Dendritic cell treated with granulocyte-macrophage colony-stimulating factor and Interleukin-4, amounts not matched to agents 40 ng/mL and 50 ng/mL, for 4 days (primary cell): Measurements from ENCODE around the gene POLA2.
"Not testable (repeated sequence)": the region's sequence is repeated elsewhere in the genome, so short reads cannot be mapped to it uniquely, and the experiment has no call there.

Source experiments
- H3K27ac Mint-ChIP-seq: one replicate; pipeline ENCODE4 v1.8.0; 2022; ENCODE audit warnings: mild to moderate bottlenecking, mixed read lengths
- H3K27me3 Mint-ChIP-seq: one replicate; pipeline ENCODE4 v1.8.0; 2022; ENCODE audit warnings: mild to moderate bottlenecking, mixed read lengths
- H3K36me3 Mint-ChIP-seq: one replicate; pipeline ENCODE4 v1.8.0; 2022; ENCODE audit warnings: low read depth, mixed read lengths
- H3K4me1 Mint-ChIP-seq: one replicate; pipeline ENCODE4 v1.8.0; 2022; ENCODE audit warnings: low read depth, mixed read lengths
- H3K4me3 Mint-ChIP-seq: one replicate; pipeline ENCODE4 v1.8.0; 2022; ENCODE audit warnings: mild to moderate bottlenecking, moderate library complexity, mixed read lengths
- H3K9me3 Mint-ChIP-seq: one replicate; pipeline ENCODE4 v1.8.0; 2022; ENCODE audit warnings: mixed read lengths
- intact Hi-C: fragments of 100-400 bp; cut with micrococcal nuclease; formaldehyde crosslinking; loops from one replicate; pipeline ENCODE4 v1.15.0; 2022

POLA2 gene

DNA sequence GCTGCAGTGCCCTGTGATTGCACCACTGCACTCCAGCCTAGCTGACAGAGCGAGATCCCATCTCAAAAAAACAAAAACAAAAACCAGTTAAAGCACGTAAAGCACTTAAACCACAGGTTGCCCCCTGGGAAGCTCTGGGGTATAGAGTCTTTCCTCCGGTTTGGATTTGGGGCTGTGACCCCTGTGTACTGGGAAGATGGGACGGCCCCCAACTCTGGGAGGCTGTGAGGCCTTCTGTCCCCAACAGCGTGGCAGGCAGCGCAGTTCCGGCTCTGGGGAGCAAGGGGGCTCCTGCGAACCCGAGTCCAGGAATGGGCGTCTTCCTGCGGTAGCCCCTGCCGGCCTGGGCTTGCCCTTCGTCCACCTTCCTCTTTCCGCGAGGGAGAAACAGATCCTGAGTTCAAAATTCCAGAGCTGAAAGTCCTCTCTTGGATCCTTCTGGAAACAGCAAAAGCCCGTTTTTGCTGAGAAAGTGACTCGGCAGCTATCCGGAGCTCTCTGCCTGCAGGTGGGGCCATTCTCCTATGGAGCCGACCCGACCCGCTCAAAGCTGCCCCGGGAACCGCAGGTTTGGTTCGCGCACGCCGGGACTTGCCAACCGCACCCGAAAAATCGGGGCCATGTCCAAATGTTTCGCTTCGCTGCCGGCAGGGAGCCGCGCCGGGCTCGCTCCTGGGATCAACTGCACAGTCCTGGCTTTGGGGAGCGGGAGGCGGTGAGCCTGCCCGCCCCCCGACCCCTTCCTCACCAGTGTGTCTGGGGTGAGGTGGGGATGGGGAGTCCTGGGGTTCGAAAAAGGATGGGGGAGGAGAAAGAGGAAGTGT, 36.3 kb upstream of the POLA2 start:
- H3K27me3 Mint-ChIP-seq: peaks cover 3% of the 10 kb centered on the region
- H3K4me1 Mint-ChIP-seq: peaks cover 42% of the 10 kb centered on the region
- peak overlapping the region; percentile 82 for H3K27ac Mint-ChIP-seq
- intact Hi-C loops: no loop called here
- H3K36me3 Mint-ChIP-seq: no peaks in the 10 kb centered on the region
- peak overlapping the region; percentile 92 for H3K4me3 Mint-ChIP-seq
- no peaks in the 10 kb centered on the region for H3K9me3 Mint-ChIP-seq

DNA sequence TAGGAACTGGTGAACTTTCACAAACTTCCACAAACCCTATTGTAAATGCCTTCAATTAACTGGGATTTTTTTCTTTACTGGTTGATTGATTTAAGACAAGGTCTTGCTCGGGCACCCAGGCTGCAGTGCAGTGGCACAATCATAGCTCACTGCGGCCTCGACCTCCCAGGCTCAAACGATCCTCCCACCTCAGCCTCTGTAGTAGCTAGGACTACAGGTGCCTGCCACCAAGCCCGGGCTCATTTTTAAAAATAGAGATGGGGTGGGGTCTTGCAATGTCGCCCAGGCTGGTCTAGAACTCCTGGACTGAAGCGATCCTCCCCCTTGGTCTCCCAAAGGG, 35.7 kb upstream of the POLA2 start:
- Mint-ChIP-seq H3K4me3 (peak overlapping the region; percentile 92), H3K27ac (peak overlapping the region; percentile 82), H3K4me1 (peaks cover 42% of the 10 kb centered on the region), H3K9me3 (no peaks in the 10 kb centered on the region), H3K27me3 (peaks cover 3% of the 10 kb centered on the region), H3K36me3 (no peaks in the 10 kb centered on the region)
- intact Hi-C loops: no loop called here

DNA sequence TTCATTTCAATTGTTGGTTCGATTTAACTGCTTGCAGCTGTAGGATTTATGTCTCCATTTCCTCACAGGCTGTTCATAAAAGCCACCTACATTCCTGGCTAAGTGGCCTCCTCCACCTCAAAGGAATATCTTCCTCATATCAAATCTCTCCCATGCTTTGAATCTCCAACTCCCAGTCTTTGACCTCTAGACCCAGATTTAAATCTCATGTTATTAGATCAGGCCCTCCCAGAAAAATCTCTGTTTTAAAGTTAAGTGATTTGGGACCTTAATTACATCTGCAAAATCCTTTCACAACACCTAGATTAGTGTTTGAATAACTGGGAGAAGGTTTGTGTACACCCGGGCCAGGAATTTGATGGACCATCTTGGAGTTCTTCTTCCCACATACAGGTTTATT, 33.9 kb upstream of the POLA2 start:
- Mint-ChIP-seq H3K9me3 (no peaks in the 10 kb centered on the region), H3K4me1 (peaks cover 33% of the 10 kb centered on the region), H3K27ac (no peak overlapping the region), H3K4me3 (no peak overlapping the region), H3K36me3 (no peaks in the 10 kb centered on the region), H3K27me3 (peaks cover 3% of the 10 kb centered on the region)
- intact Hi-C loops: no loop called here

DNA sequence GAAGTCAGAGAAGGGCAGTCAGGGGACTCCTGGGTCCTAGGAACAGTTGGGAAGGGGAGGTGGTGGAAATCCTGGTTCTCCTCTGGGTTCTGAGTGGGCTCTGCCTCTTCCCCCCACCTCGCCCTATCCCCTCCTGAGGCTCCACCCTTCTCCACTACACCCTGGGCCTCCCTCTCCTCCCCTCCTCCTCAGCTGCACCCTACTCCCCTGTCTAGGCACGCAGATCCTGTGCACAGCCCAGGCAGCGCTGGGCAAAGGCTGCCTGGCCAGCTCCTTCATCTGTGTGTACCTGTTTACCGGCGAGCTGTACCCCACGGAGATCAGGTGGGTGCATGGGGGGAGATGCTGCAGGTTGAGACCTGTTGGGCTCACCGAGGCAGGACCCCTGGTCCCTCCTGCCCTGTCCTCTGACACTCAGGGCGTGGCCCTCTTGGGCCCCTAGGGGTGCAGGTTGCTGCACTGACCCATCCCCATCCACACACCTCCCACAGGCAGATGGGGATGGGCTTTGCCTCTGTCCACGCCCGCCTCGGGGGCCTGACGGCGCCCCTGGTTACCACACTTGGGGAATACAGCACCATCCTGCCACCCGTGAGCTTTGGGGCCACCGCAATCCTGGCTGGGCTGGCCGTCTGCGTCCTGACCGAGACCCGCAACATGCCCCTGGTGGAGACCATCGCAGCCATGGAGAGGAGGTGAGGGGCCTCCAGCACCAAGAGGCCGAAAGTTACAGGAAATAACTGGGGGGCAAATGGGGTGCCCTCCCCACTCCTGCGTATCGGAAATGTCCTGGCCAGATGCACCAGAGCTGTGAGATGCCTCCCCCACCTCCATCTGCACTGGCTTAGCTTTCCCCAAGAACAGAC, 25.3 kb upstream of the POLA2 start:
- Mint-ChIP-seq H3K27ac (no peak overlapping the region), H3K9me3 (peaks cover under 1% of the 10 kb centered on the region), H3K27me3 (peaks cover 1% of the 10 kb centered on the region), H3K36me3 (no peaks in the 10 kb centered on the region), H3K4me1 (no peaks in the 10 kb centered on the region), H3K4me3 (no peak overlapping the region)
- intact Hi-C loops: no loop called here

DNA sequence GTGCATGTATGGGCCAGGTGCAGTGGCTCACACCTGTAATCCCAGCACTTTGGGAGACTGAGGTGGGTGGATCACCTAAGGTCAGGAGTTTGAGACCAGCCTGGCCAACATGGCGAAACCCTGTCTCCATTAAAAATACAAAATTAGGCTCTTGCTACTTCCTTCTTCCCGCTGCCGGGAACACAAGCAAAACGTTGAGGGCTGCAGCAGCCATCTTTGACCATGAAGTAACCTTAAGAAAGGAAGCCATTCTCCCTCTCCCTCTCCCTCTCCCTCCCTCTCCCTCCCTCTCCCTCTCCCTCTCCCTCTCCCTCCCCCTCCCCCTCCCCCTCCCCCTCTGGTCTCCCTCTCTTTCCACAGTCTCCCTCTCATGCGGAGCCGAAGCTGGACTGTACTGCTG, 23.5 kb upstream of the POLA2 start:
- intact Hi-C loops, H3K36me3 Mint-ChIP-seq, H3K4me3 Mint-ChIP-seq: not testable (repeated sequence)

DNA sequence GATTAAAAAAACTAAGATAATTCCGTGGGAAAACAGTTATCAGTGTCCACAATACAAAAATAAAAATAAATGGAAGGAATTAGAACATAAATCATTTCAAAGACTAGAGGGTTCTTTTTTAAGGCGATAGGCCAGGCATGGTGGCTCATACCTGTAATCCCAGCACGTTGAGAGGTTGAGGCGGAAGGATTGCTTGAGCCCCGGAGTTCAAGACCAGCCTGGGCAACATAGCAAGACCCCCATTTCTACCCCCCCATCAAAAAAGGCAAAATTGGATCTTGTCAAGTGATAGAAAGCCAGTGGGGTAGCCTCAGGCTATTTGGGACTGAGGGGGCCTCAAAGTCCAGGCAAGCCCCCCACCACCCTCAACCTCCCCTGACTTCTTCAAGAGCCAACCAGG, 20.6 kb upstream of the POLA2 start:
- peaks cover 4% of the 10 kb centered on the region for H3K36me3 Mint-ChIP-seq
- no peaks in the 10 kb centered on the region for H3K4me1 Mint-ChIP-seq
- H3K9me3 Mint-ChIP-seq: peaks cover 19% of the 10 kb centered on the region
- intact Hi-C loops: no loop called here
- H3K27me3 Mint-ChIP-seq: no peaks in the 10 kb centered on the region
- H3K4me3 Mint-ChIP-seq: no peak overlapping the region
- H3K27ac Mint-ChIP-seq: no peak overlapping the region

More for the DNA sequence above, 23.5 kb upstream of the POLA2 start:
- H3K9me3 Mint-ChIP-seq: peaks cover 19% of the 10 kb centered on the region
- not testable (repeated sequence) for H3K4me1 Mint-ChIP-seq, H3K27ac Mint-ChIP-seq, H3K27me3 Mint-ChIP-seq

DNA sequence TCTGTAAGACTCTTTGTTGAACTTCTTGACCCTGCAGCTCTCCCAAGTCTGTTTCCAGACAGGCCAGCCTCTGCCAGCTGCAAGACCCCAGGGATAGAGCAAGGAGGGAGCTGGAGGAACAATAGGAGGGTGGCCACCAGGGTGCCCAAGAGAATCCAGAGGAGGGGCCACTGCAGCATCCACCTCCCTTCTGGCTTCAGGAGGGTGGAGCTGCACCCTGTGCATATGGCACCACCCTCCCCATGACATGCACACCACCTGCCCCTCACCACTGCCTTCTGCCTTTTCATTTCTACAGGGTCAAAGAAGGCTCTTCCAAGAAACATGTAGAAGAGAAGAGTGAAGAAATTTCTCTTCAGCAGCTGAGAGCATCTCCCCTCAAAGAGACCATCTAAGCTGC, 20.1 kb upstream of the POLA2 start:
- H3K36me3 Mint-ChIP-seq: peaks cover 4% of the 10 kb centered on the region
- intact Hi-C loops: no loop called here
- no peaks in the 10 kb centered on the region for H3K27me3 Mint-ChIP-seq
- no peaks in the 10 kb centered on the region for H3K4me1 Mint-ChIP-seq
- H3K4me3 Mint-ChIP-seq: no peak overlapping the region
- no peak overlapping the region for H3K27ac Mint-ChIP-seq
- peaks cover 19% of the 10 kb centered on the region for H3K9me3 Mint-ChIP-seq

DNA sequence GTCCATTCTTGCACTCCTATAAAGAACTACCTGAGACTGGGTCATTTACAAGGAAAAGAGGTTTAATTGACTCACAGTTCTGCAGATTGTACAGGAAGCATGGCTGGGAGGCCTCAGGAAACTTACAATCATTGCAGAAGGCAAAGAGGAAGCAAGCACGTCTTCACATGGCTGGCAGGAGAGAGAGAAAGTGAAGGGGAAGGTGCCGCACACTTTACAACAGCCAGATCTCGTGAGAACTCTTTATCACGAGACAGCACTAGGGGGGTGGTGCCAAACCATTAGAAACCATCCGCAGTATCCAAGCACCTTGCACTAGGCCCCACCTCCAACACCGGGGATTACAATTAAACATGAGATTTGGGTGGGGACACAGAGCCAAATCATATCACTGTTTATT, 19.4 kb upstream of the POLA2 start:
- Mint-ChIP-seq H3K4me1 (no peaks in the 10 kb centered on the region), H3K27ac (no peak overlapping the region), H3K27me3 (no peaks in the 10 kb centered on the region), H3K4me3 (no peak overlapping the region), H3K36me3 (peaks cover 4% of the 10 kb centered on the region), H3K9me3 (peaks cover 19% of the 10 kb centered on the region)
- intact Hi-C loops: no loop called here

DNA sequence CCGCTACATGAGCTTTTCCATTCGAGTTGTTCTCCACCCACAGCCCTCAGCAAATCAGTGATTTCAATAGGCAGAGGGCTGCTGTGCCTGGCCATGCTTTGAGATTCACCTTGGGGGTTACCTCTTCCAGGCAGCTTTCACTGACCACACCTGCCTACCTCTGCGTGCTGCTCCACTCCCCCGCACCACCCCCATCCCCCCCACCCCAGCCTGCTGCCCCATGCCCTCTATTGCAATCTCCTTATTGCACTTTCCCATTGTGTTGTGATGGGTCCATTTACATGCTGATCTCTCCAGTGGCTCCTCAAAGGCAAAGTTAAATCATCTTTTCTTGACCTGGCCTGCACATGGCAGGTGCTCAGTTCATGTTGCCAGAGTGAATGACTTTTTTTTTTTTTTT, 18.0 kb upstream of the POLA2 start:
- Mint-ChIP-seq H3K9me3 (peaks cover 19% of the 10 kb centered on the region), H3K4me3 (no peak overlapping the region), H3K27ac (no peak overlapping the region), H3K36me3 (peaks cover 4% of the 10 kb centered on the region), H3K4me1 (no peaks in the 10 kb centered on the region), H3K27me3 (no peaks in the 10 kb centered on the region)
- intact Hi-C loops: no loop called here

DNA sequence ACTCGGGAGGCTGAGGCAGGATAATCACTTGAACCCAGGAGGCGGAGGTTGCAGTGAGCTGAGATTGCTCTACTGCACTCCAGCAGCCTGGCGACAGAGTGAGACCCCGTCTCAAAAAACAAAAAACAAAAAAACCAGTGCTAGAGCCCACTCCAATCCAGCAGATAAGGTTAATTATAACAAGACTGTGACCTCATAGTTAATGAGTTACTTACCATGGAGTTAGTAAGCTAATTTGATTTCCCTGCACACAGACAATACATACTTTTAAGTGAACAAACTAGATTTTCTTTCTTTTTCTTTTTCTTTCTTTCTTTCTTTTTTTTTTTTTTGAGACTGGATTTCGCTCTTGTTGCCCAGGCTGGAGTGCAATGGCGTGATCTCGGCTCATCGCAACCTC, 16.7 kb upstream of the POLA2 start:
- peaks cover 19% of the 10 kb centered on the region for H3K9me3 Mint-ChIP-seq
- H3K4me3 Mint-ChIP-seq, H3K4me1 Mint-ChIP-seq, intact Hi-C loops, H3K36me3 Mint-ChIP-seq, H3K27me3 Mint-ChIP-seq, H3K27ac Mint-ChIP-seq: not testable (repeated sequence)

DNA sequence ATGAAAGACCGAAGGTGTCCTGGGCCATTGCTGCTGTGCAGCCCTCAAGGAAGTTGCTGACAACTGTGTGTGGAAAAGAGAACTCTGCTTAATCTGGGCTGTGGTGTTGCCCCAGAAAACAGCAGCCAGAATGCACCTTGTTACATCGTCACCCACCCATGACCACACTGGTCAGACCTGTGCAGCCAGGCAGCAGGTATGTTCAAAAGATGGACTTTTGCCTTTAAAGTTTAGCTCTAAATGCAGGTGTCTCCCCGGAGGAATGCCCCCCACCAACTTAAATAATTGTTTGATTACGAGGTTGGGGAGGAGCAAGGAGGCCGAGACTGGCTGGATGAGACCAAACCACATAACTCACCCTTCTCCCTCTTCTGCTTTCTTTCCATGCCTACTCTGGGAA, 15.3 kb upstream of the POLA2 start:
- Mint-ChIP-seq H3K4me1 (no peaks in the 10 kb centered on the region), H3K9me3 (peaks cover 17% of the 10 kb centered on the region), H3K27me3 (no peaks in the 10 kb centered on the region), H3K36me3 (peaks cover 4% of the 10 kb centered on the region), H3K4me3 (no peak overlapping the region), H3K27ac (no peak overlapping the region)
- intact Hi-C loops: no loop called here

DNA sequence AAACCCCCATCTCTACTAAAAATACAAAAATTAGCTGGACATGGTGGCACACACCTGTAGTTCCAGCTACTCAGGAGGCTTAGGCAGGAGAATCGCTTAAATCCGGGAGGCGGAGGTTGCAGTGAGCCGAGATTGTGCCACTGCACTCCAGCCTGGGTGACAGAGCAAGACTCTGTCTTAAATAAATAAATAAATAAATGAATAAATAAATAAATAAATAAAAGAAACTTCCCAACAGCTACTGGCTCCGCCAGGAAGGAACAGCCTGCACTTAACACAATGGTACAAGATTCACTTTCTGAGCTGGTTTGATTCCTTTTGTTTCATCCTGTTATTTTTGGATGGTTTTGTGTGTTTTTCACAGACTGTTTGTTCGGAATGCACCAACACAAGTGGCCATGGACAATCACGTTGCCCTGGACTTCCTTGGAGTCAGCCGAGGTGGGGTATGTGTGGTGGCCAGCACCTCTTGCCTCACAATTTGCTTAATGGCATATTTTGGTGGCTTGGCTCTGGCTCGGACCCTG, 13.5 kb upstream of the POLA2 start:
- H3K4me1 Mint-ChIP-seq, H3K27me3 Mint-ChIP-seq, intact Hi-C loops, H3K9me3 Mint-ChIP-seq, H3K27ac Mint-ChIP-seq, H3K36me3 Mint-ChIP-seq, H3K4me3 Mint-ChIP-seq: not testable (repeated sequence)

DNA sequence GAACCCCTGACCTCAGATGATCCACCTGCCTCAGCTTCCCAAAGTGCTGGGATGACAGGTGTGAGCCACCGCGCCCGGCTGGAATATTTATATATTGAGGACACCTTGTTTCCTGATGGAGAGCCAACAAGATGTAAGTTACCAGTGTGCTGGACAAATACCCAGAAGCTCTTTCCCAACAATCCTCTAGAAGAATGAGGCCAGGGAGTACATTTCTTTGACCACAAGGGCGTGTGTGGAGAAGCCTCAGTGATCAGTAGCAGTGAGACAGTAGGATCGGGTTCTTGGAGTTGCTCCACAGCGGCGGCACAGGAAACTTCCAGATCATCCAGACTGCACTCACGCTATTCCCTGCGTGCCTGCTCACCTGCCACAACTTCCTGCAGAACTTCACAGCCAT, 10.3 kb upstream of the POLA2 start:
- intact Hi-C loops: loop anchor here (5.0 to 10.0 kb wide), 2 partner anchors 49 to 137 kb away; partner anchors contain the start of genes TM7SF2 and ZNHIT2
- Mint-ChIP-seq H3K27me3 (peaks cover 1% of the 10 kb centered on the region), H3K4me1 (no peaks in the 10 kb centered on the region), H3K9me3 (no peaks in the 10 kb centered on the region), H3K4me3 (no peak overlapping the region), H3K27ac (no peak overlapping the region), H3K36me3 (no peaks in the 10 kb centered on the region)

DNA sequence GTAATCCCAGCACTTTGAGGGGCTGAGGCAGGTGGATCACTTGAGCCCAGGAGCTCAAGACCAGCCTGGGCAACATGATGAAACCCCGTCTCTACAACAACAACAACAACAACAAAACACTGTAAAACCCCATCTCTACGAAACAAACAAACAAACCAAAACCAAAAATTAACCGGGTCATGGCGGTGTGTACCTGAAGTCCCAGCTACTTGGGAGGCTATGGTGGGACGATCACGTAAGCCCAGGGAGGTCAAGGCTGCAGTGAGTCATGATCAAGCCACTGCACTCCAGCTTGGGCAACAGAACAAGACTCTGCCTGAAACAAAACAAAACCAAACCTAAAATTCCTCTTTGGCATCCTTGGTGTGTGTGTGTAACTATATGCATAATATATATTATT, 7.0 kb upstream of the POLA2 start:
- no peaks in the 10 kb centered on the region for H3K4me1 Mint-ChIP-seq
- no peak overlapping the region for H3K4me3 Mint-ChIP-seq
- no peaks in the 10 kb centered on the region for H3K9me3 Mint-ChIP-seq
- no peak overlapping the region for H3K27ac Mint-ChIP-seq
- intact Hi-C loops: loop anchor here (5.0 to 10.0 kb wide), 2 partner anchors 52 to 140 kb away; partner anchors contain the start of genes TM7SF2 and ZNHIT2
- H3K27me3 Mint-ChIP-seq: peaks cover 1% of the 10 kb centered on the region
- no peaks in the 10 kb centered on the region for H3K36me3 Mint-ChIP-seq
